Dermis microvascular lymphatic vessel endothelial cell (primary cell): ENCODE measurements around the gene RNF2. TPM values are rescaled to one million over a fixed set of nuclear protein-coding genes. Genes with fewer than 3 reads are reported as not detected.

Source experiments
- DNase-seq, 2 donors: peaks; one replicate each; pipeline versions ENCODE4 v3.0.0 to v3.0.0-alpha.2; 2010; ENCODE audit warnings: low read depth in 2 of 2
- total RNA-seq: library from RNA; depleted of rRNA; stranded (reverse); fragments of >200 nt; gene quantifications from 2 replicates; pipeline ENCODE4 v1.2.1, GENCODE V29; 2014

Gene RNF2
- total RNA-seq, 1 donor from 2014 or later, result 19.5 TPM

- no peak for DNase-seq
Observed at GRCh38 chr1:185094761-185095160, 49.4 kb downstream of the RNF2 start.

DNA sequence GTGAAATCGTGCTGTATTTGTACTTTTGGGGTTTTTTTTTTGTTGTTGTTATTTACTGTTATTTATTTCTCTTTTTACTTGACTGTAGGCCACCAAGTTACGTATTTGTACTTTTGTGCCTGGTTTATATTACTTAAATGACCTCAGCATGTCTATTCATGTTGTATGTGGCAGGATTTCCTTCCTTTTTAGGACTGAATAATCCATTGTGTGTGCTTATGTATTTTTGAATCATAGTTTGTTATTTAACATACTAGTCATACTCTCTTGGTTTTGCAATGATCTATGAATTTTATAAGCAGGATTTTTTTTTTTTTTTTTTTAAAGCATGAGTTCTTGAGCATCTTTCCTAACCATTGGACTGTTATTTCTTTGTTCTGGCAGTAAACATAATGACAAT, 51.2 kb downstream of the RNF2 start:
- DNase-seq, result peak; percentile 36 to 55

DNA sequence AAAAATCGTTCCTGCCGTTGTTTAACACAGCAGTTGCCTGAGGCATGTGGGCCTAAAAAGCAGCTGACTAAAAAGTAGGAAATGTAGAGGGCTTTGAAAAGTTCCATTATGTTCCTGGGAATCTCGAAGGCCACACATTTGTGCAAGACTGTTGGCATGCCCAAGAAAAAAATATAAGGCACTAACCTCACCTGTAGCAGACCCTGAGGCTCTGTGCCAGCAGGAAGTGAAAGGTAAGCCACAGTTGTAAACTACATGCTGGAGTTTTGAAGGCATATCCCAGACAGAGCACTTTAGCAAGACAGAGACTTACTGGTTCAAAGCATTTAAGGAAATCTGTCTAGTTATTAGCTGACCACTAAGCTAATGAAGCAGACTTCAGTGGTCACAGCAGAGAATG, 58.7 kb downstream of the RNF2 start:
- DNase-seq, result no peak

- DNase-seq, result no peak
Observed at GRCh38 chr1:185105121-185105520, 59.8 kb downstream of the RNF2 start.

DNA sequence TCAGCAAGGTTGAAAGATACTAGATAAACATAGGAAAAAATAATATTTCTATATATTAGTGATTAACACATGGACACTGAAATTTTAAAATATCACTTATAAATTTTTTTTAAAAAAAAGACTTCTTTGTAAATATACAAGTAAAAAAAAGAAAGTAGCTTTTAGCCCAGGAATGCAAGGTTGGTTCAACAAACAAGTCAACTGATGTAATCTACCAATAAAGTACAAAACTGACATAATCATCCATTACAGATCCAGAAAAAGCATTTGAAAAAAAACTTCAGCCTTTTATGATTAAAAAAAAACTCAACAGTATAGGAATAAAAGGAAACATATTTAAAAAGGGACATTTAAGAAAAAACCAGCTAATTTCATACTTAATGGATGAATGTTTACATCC, 63.0 kb downstream of the RNF2 start:
- DNase-seq, result no peak

DNA sequence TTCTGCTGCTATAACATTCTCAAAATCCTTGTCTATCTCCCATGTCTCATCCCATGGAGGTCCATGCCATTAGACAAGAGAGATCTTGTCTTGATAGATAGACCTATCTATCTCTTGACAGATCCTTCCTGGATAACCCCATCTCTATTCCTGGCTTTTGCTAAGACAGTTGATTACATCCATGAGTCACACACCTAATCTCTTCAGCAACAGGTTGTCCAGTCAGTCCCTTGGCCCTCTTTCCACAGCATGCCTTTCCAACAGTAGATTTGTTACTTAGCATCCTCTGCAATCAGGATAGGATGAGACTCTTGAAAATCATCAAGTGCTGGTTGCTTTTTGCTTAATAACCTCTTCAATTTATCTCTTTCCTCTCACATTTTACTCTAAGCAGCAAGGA, 64.8 kb downstream of the RNF2 start:
- no peak for DNase-seq

DNA sequence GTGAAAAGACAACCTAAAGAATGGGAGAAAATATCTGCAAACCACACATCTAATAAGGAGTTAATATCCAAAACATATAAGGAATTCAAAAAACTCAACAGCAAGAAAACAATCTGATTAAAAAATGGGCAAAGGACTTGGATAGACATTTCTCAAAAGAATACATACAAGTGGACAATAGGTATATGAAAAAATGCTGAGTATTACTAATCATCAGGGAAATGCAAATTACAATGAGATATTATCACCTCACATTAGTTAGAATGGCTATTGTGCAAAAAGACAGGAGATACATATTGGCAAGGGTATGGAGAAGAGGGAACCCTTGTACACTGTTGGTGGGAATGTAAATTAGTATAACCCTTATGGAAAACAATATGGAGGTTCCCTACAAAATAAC, 66.5 kb downstream of the RNF2 start:
- DNase-seq, result no peak

DNA sequence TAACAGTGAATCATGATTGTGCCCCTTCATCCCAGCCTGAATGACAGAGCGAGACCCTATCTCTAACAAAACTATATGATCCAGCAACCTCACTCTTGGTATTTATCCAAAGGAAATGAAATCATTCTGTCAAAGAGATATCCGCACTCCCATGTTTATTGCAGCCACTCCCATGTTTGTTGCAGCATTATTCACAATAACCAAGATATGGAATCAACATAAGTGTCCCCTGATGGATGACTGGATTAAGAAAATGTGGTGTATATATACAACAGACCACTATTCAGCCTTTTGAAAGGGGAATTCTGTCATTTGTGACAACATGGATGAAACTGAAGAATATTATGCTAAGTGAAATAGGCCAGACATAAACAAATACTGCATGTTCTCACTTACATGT, 67.0 kb downstream of the RNF2 start:
- peak in 1 of 2 donors; percentile 3 for DNase-seq

- no peak for DNase-seq
Observed at GRCh38 chr1:185129708-185130107, 84.3 kb downstream of the RNF2 start.

DNA sequence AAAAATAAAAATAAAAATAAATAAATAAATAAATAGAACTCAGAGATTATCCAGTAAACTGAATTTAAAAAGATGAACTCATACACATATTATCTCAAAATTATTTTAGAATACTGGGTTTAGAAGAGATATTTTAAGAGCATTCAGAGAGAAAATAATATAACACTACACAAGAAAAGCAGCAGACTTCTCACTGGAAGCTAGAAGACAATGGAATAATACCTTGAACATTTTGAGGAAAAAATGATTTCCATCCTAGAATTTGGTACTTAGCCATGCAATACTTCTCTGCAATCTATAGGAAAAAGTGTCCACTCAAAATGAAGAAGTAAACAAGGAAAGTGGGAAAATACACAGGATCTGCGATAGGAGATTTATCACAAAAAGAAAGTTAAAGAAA, 87.2 kb downstream of the RNF2 start:
- no peak for DNase-seq

DNA sequence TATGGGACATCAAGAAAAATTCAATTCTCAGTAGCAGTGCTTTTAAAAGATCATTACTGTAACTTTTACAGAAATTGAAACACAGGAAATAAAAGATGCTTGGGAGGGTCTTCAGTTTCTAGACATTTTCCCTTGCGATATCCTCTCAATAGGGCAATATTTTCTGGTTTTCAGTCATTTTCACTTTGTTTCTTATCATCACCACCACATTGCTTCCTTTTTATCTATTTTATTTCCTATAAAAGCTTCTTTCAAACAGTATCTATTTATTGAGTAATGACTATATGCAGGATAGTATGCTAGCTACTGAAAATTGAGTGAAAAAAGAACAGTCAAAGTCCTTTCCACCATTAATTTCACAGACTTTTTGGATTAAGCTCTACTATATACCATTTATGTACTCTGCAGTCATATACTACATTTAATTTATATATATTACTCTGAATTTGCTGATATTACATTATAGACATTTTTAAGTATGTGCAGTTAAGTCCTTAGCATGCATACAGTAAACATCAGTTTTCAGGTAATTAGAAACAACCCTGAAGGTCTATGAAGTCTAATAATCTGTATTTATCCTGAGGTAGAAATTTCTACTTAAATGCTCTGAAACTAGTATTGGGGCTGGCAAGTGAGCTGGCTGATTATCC, 92.7 kb downstream of the RNF2 start:
- no peak for DNase-seq

DNA sequence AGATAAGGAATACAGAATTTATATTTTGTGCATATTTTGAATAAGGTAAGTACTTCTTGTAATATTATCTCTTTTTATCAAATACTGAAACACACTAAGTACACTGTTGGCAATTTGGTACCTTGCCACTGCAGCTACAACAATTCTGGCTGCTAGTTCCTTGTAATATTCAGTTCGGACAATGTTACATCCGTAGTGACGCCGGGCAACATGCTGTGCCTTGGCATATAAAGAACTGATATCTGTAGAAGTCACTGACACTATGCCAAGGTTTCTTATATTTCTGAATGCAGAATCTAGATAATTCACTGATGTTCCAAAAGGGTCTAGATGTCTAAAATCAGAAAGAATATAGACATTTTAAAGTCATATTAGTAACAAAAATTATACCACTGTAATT, 93.9 kb downstream of the RNF2 start:
- no peak for DNase-seq

GRCh38 chr1:185144233-185144632, 98.9 kb downstream of the RNF2 start:
- peak in 1 of 2 donors; percentile 18 for DNase-seq

- DNase-seq, result no peak
Observed at GRCh38 chr1:185151215-185151614, 105.9 kb downstream of the RNF2 start.

Other genes starting within 250 kb of the RNF2 start
- gene NIBAN1, start 71.0 kb upstream of the RNF2 start, total RNA-seq, result 2.4 and 4.1 TPM in 2 replicates
- 15.5 and 18.8 TPM in 2 replicates for gene TRMT1L, start 111.4 kb downstream of the RNF2 start, total RNA-seq
- gene SWT1, start 111.6 kb downstream of the RNF2 start, total RNA-seq, result 3.1 and 4.0 TPM in 2 replicates